Panc1 (cell line): Measurements from ENCODE around the gene FAIM.

Experiments
- POLR2AphosphoS5 ChIP-seq: IDR thresholded peaks from 2 replicates; pipeline ENCODE4 v1.6.1; 2012; ENCODE audit warnings: mild to moderate bottlenecking, low read depth, low read length, moderate library complexity
- SIN3A ChIP-seq: IDR thresholded peaks from 2 replicates; pipeline ENCODE4 v1.6.1; 2012; ENCODE audit warnings: low read depth, mild to moderate bottlenecking, low read length, moderate library complexity, borderline replicate concordance; ENCODE audit not compliant: insufficient read depth
- TF ChIP-seq, protein P1 (sequence below): fragments of 450-650 bp; IDR thresholded peaks from 2 replicates; pipeline ENCODE4 v1.5.1; 2017; ENCODE audit warnings: mild to moderate bottlenecking
- TF ChIP-seq, protein P2 (sequence below), 2 experiments: IDR thresholded peaks; 2 replicates each; pipeline ENCODE4 v1.6.1; 2011 to 2012; ENCODE audit warnings: low read depth in 2 of 2, control low read depth in 1 of 2, low read length in 1 of 2, mild to moderate bottlenecking in 1 of 2, moderate library complexity in 1 of 2; ENCODE audit not compliant: insufficient read depth in 1 of 2

DNA sequence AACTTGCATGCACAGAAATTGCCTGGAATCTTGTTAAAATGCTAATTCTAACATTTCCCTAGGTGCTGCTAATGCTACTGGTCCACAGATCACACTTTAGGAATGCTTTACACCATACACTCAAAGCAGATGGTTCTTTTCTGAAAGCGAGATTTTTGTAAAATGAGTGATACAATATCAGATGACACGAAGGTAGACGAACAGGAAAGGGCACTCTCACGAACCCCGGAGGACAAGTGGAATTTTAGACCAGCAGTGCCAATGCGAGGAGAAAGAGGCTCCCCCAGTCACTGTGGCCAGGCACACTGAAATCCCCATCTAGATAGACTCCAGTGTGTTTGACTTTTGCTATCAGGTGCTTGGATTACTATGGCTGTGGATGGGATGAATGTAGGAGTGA is 21.0 kb downstream of the FAIM start:
- TF ChIP-seq, protein P1, sequence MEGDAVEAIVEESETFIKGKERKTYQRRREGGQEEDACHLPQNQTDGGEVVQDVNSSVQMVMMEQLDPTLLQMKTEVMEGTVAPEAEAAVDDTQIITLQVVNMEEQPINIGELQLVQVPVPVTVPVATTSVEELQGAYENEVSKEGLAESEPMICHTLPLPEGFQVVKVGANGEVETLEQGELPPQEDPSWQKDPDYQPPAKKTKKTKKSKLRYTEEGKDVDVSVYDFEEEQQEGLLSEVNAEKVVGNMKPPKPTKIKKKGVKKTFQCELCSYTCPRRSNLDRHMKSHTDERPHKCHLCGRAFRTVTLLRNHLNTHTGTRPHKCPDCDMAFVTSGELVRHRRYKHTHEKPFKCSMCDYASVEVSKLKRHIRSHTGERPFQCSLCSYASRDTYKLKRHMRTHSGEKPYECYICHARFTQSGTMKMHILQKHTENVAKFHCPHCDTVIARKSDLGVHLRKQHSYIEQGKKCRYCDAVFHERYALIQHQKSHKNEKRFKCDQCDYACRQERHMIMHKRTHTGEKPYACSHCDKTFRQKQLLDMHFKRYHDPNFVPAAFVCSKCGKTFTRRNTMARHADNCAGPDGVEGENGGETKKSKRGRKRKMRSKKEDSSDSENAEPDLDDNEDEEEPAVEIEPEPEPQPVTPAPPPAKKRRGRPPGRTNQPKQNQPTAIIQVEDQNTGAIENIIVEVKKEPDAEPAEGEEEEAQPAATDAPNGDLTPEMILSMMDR, result no peak
- TF ChIP-seq, protein P2, sequence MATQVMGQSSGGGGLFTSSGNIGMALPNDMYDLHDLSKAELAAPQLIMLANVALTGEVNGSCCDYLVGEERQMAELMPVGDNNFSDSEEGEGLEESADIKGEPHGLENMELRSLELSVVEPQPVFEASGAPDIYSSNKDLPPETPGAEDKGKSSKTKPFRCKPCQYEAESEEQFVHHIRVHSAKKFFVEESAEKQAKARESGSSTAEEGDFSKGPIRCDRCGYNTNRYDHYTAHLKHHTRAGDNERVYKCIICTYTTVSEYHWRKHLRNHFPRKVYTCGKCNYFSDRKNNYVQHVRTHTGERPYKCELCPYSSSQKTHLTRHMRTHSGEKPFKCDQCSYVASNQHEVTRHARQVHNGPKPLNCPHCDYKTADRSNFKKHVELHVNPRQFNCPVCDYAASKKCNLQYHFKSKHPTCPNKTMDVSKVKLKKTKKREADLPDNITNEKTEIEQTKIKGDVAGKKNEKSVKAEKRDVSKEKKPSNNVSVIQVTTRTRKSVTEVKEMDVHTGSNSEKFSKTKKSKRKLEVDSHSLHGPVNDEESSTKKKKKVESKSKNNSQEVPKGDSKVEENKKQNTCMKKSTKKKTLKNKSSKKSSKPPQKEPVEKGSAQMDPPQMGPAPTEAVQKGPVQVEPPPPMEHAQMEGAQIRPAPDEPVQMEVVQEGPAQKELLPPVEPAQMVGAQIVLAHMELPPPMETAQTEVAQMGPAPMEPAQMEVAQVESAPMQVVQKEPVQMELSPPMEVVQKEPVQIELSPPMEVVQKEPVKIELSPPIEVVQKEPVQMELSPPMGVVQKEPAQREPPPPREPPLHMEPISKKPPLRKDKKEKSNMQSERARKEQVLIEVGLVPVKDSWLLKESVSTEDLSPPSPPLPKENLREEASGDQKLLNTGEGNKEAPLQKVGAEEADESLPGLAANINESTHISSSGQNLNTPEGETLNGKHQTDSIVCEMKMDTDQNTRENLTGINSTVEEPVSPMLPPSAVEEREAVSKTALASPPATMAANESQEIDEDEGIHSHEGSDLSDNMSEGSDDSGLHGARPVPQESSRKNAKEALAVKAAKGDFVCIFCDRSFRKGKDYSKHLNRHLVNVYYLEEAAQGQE (IDR thresholded peaks at IDR 0.05; ENCODE audit: insufficient read depth in 1 of 2, low read depth in 2 of 2, low read length in 1 of 2), result no peak
- TF ChIP-seq POLR2AphosphoS5, result no peak
- TF ChIP-seq SIN3A, result no peak
